WTC11 (cell line): Measurements from ENCODE around the gene SEMA3F. TPM values are rescaled to one million over a fixed set of nuclear protein-coding genes. Genes with fewer than 3 reads are reported as not detected.
A peak's percentile ranks its signal among the peaks of the same experiment; 100 is the strongest.

Experiments used
- AFF4 ChIP-seq: sonication (generic); formaldehyde crosslinking; IDR thresholded peaks from 2 replicates; pipeline ENCODE4 v1.8.1; 2023; ENCODE audit warnings: mild to moderate bottlenecking, missing genetic modification reagents, borderline replicate concordance
- ATF3 ChIP-seq: sonication (generic); formaldehyde crosslinking; conservative IDR thresholded peaks from 2 replicates; pipeline ENCODE4 v1.8.1; 2022; ENCODE audit warnings: mild to moderate bottlenecking, missing genetic modification reagents
- CREB1 ChIP-seq: sonication (generic); formaldehyde crosslinking; IDR thresholded peaks from 2 replicates; pipeline ENCODE4 v1.8.0; 2023; ENCODE audit warnings: mild to moderate bottlenecking, missing genetic modification reagents
- FOXP1 ChIP-seq: sonication (generic); formaldehyde crosslinking; IDR thresholded peaks from 2 replicates; pipeline ENCODE4 v1.8.0; 2022; ENCODE audit warnings: missing genetic modification reagents, mild to moderate bottlenecking, moderate library complexity, borderline replicate concordance
- HMGA2 ChIP-seq: fragments of 250-450 bp; sonication (Bioruptor Pico); IDR thresholded peaks from 2 replicates; pipeline ENCODE4 v1.4.0; 2021; ENCODE audit warnings: mild to moderate bottlenecking, moderate library complexity
- IRF2 ChIP-seq: sonication (generic); formaldehyde crosslinking; IDR thresholded peaks from 2 replicates; pipeline ENCODE4 v1.8.0; 2022; ENCODE audit warnings: low read depth, missing genetic modification reagents, borderline replicate concordance
- MYBL2 ChIP-seq: sonication (generic); formaldehyde crosslinking; IDR thresholded peaks from 2 replicates; pipeline ENCODE4 v1.8.1; 2023; ENCODE audit warnings: mild to moderate bottlenecking, moderate library complexity, missing genetic modification reagents
- NFE2L1 ChIP-seq: sonication (generic); formaldehyde crosslinking; IDR thresholded peaks from 2 replicates; pipeline ENCODE4 v1.8.1; 2023; ENCODE audit warnings: missing genetic modification reagents
- RORB ChIP-seq: fragments of 250-450 bp; sonication (Bioruptor Pico); IDR thresholded peaks from 2 replicates; pipeline ENCODE4 v1.9.0; 2021; ENCODE audit warnings: mild to moderate bottlenecking
- SP1 ChIP-seq: sonication (generic); formaldehyde crosslinking; conservative IDR thresholded peaks from 2 replicates; pipeline ENCODE4 v1.8.1; 2022; ENCODE audit warnings: missing genetic modification reagents
- STAT6 ChIP-seq: sonication (generic); formaldehyde crosslinking; conservative IDR thresholded peaks from 2 replicates; pipeline ENCODE4 v1.8.1; 2023; ENCODE audit warnings: mild to moderate bottlenecking, low read depth, missing genetic modification reagents, moderate library complexity
- USF1 ChIP-seq: sonication (generic); formaldehyde crosslinking; IDR thresholded peaks from 2 replicates; pipeline ENCODE4 v1.8.0; 2022; ENCODE audit warnings: mild to moderate bottlenecking, missing genetic modification reagents
- ZBTB21 ChIP-seq: sonication (generic); formaldehyde crosslinking; IDR thresholded peaks from 2 replicates; pipeline ENCODE4 v1.8.1; 2023; ENCODE audit warnings: mild to moderate bottlenecking, missing genetic modification reagents, borderline replicate concordance
- ZNF281 ChIP-seq: sonication (generic); formaldehyde crosslinking; IDR thresholded peaks from 2 replicates; pipeline ENCODE4 v1.8.0; 2023; ENCODE audit warnings: mild to moderate bottlenecking, missing genetic modification reagents
- ZNF671 ChIP-seq: fragments of 250-450 bp; sonication (Bioruptor Pico); IDR thresholded peaks from 2 replicates; pipeline ENCODE4 v1.8.0; 2021; ENCODE audit warnings: mild to moderate bottlenecking
- ZSCAN18 ChIP-seq: fragments of 250-450 bp; sonication (Bioruptor Pico); IDR thresholded peaks from 2 replicates; pipeline ENCODE4 v2.1.2; 2022; ENCODE audit warnings: mild to moderate bottlenecking, moderate library complexity
- total RNA-seq: library from RNA; stranded (reverse); gene quantifications from 3 replicates; pipeline ENCODE4 v1.2.3, GENCODE V29; 2021
- TF ChIP-seq, protein P1 (sequence below): fragments of 250-450 bp; sonication (Bioruptor Pico); IDR thresholded peaks from 2 replicates; pipeline ENCODE4 v1.9.0; 2021; ENCODE audit warnings: mild to moderate bottlenecking
- TF ChIP-seq, protein P2 (sequence below): fragments of 250-450 bp; sonication (Bioruptor Pico); conservative IDR thresholded peaks from 2 replicates; pipeline ENCODE4 v1.9.0; 2021; ENCODE audit warnings: mild to moderate bottlenecking

Gene SEMA3F
- total RNA-seq, 1 experiment from 2014 or later, result 49.0 TPM

- TF ChIP-seq STAT6 (CRISPR knock-in tag) (no peak), MYBL2 (CRISPR knock-in tag) (no peak), FOXP1 (CRISPR knock-in tag) (0 out of 2 replicates have a peak, but pooled peaks have one; percentile 10), ZNF281 (CRISPR knock-in tag) (no peak; the same call in 1 of the 2 replicates), AFF4 (no peak), ATF3 (CRISPR knock-in tag) (no peak), USF1 (no peak), IRF2 (CRISPR knock-in tag) (no peak), RORB (CRISPR knock-in tag) (no peak), ZSCAN18 (no peak), CREB1 (CRISPR knock-in tag) (no peak), ZBTB21 (CRISPR knock-in tag) (peak; percentile 65; the same call in 1 of the 2 replicates), NFE2L1 (CRISPR knock-in tag) (no peak), SP1 (no peak), ZNF671 (no peak), HMGA2 (CRISPR knock-in tag) (no peak)
- TF ChIP-seq, protein P1, sequence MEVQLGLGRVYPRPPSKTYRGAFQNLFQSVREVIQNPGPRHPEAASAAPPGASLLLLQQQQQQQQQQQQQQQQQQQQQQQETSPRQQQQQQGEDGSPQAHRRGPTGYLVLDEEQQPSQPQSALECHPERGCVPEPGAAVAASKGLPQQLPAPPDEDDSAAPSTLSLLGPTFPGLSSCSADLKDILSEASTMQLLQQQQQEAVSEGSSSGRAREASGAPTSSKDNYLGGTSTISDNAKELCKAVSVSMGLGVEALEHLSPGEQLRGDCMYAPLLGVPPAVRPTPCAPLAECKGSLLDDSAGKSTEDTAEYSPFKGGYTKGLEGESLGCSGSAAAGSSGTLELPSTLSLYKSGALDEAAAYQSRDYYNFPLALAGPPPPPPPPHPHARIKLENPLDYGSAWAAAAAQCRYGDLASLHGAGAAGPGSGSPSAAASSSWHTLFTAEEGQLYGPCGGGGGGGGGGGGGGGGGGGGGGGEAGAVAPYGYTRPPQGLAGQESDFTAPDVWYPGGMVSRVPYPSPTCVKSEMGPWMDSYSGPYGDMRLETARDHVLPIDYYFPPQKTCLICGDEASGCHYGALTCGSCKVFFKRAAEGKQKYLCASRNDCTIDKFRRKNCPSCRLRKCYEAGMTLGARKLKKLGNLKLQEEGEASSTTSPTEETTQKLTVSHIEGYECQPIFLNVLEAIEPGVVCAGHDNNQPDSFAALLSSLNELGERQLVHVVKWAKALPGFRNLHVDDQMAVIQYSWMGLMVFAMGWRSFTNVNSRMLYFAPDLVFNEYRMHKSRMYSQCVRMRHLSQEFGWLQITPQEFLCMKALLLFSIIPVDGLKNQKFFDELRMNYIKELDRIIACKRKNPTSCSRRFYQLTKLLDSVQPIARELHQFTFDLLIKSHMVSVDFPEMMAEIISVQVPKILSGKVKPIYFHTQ, result no peak
- TF ChIP-seq, protein P2, sequence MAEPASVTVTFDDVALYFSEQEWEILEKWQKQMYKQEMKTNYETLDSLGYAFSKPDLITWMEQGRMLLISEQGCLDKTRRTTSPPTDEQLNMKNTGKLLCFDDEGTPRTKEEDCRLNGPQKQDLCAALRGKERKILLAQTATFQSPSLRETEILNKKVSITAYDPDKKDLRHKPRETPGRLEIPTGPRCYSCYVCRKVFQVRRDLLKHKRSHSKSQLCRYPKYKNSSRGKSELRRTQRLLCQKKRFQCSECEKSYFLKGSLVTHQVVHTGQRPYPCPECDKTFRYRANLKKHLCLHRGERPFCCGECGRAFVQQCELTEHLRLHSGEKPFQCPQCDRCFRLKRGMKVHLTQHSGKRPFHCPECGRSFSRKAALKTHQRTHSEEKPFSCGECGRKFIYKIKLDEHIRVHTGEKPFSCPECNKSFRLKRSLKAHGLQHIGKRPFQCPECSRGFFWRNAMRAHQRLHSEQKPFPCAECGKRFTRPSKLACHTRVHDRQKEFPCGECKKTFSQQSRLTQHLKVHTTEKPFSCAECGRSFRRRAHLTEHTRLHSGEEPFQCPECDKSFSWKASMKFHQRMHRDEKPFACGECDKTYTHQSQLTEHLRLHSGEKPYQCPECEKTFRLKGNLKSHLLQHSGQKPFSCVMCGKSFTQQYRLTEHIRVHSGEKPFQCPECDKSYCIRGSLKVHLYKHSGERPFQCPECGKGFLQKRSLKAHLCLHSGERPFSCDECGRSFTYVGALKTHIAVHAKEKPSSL, result no peak
Measured at GRCh38 chr3:50226888-50227389, 71.8 kb downstream of the SEMA3F start (continued).
